Mucosa of rectum (tissue), 2 donors: Measurements from ENCODE around the gene BANK1.

Source experiments
- H3K27ac ChIP-seq, 2 donors: one replicate each; pipeline ENCODE4 v1.7.0; 2013; ENCODE audit warnings: inconsistent platforms in 2 of 2, low read depth in 2 of 2, low read length in 2 of 2
- H3K27me3 ChIP-seq, 2 donors: one replicate each; pipeline ENCODE4 v1.7.0; 2013; ENCODE audit warnings: low read length in 2 of 2; ENCODE audit not compliant: control insufficient read depth in 2 of 2, insufficient read depth in 2 of 2
- H3K36me3 ChIP-seq, 2 donors: one replicate each; pipeline ENCODE4 v1.7.0; 2013; ENCODE audit warnings: low read length in 2 of 2; ENCODE audit not compliant: control insufficient read depth in 2 of 2, insufficient read depth in 2 of 2
- H3K4me1 ChIP-seq, 2 donors: one replicate each; pipeline ENCODE4 v1.7.0; 2013; ENCODE audit warnings: low read length in 2 of 2, mild to moderate bottlenecking in 1 of 2; ENCODE audit not compliant: control insufficient read depth in 2 of 2, insufficient read depth in 2 of 2
- H3K4me3 ChIP-seq, 2 donors: one replicate each; pipeline ENCODE4 v1.7.0; 2013; ENCODE audit warnings: low read length in 2 of 2
- H3K9ac ChIP-seq, 2 donors: one replicate each; pipeline ENCODE4 v1.7.0; 2013; ENCODE audit warnings: low read length in 2 of 2, low read depth in 1 of 2, mild to moderate bottlenecking in 1 of 2
- H3K9me3 ChIP-seq, 2 donors: one replicate each; pipeline ENCODE4 v1.7.0; 2013; ENCODE audit warnings: low read length in 2 of 2; ENCODE audit not compliant: control insufficient read depth in 2 of 2
- donor health status: healthy.
- donor health status: Normal muscosa, but diverticular disease.

The BANK1 gene

DNA sequence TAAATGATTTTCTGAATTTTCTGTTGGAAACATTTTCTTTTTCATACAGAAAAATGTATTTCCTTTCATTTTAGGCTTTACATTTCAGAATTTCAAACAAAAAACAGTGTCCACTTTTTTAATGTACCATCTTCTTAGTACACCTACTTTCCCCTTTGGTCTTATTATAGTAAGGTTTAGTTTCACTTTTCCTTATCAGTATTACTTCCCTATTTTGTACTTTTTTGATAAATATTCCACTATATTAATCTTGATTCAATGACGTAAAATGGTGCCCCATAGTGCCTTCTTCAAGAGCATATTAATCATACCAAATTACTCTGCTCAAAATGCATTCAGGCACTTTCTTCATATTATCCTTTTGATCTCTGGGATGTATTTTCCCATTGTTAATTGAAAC, 52.5 kb downstream of the BANK1 start:
- Histone ChIP-seq H3K9ac (no peak overlapping the region), H3K27ac (no peak overlapping the region), H3K36me3 (no peaks in the 10 kb centered on the region), H3K27me3 (no peaks in the 10 kb centered on the region), H3K4me1 (no peaks in the 10 kb centered on the region), H3K4me3 (no peak overlapping the region), H3K9me3 (no peaks in the 10 kb centered on the region)

DNA sequence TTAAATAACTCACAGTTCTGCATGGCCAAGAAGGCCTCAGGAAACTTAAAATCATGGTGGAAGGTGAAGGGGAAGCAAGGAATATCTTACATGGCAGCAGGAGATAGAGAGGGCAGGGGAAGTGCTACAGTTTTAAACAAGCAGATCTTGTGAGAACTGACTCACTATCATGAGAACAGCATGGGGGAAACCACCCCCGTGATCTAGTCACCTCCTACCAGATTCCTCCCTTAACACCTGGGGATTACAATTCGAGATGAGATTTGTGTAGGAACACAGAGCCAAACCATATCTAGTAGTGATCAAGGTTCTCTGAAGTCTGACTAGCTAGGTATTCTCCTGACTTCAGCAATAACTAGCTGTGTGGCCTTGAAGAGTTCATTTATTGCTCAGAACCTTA, 56.0 kb downstream of the BANK1 start:
- no peaks in the 10 kb centered on the region for H3K36me3 ChIP-seq
- no peaks in the 10 kb centered on the region for H3K27me3 ChIP-seq
- H3K4me3 ChIP-seq, result no peak overlapping the region
- no peaks in the 10 kb centered on the region for H3K9me3 ChIP-seq
- no peak overlapping the region for H3K9ac ChIP-seq
- no peak overlapping the region for H3K27ac ChIP-seq
- no peaks in the 10 kb centered on the region for H3K4me1 ChIP-seq

DNA sequence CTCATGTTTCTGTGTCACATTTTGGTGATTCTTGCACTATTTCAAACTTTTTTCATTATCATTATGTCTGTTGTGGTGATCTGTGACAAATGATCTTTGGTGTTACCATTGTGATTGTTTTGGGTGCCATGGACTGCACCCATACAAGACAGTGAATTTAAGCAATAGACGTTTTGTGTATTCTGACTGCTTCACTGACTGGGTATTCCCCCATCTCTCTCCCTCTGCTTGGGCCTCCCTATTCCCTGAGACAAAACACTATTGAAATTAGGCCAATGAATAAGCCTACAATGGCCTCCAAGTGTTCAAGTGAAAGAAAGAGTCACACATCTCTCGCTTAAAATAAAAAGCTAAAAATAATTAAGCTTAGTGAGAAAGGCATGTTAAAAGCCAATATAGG, 60.2 kb downstream of the BANK1 start:
- H3K4me1 ChIP-seq, result no peaks in the 10 kb centered on the region
- no peaks in the 10 kb centered on the region for H3K9me3 ChIP-seq
- H3K9ac ChIP-seq, result no peak overlapping the region

DNA sequence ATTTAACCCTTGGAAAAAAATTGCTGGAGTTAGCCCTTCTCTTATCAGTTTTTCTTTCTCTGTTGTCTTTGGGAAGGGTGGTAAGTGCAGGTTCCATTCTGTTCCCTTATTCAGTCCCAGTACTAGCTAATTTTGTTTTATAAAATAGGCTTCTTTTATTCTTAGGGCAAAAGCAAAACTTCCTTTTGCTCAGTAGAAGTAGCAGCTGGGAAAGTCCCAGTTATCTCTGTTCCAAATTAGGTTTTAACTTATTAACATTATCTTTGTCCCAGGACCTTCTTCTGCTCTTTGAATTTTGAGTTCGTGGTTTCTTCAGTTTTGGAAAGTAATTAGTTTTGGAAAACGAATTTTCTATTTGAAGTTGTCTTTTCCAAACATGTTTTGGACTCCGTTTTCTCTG, 61.1 kb downstream of the BANK1 start:
- no peaks in the 10 kb centered on the region for H3K4me1 ChIP-seq
- H3K27ac ChIP-seq, result no peak overlapping the region
- H3K36me3 ChIP-seq, result no peaks in the 10 kb centered on the region
- H3K9me3 ChIP-seq, result no peaks in the 10 kb centered on the region
- H3K9ac ChIP-seq, result no peak overlapping the region
- no peak overlapping the region for H3K4me3 ChIP-seq
- H3K27me3 ChIP-seq, result no peaks in the 10 kb centered on the region

More for the DNA sequence above, 60.2 kb downstream of the BANK1 start:
- H3K27me3 ChIP-seq, result no peaks in the 10 kb centered on the region
- no peak overlapping the region for H3K27ac ChIP-seq
- H3K4me3 ChIP-seq, result no peak overlapping the region
- H3K36me3 ChIP-seq, result no peaks in the 10 kb centered on the region

DNA sequence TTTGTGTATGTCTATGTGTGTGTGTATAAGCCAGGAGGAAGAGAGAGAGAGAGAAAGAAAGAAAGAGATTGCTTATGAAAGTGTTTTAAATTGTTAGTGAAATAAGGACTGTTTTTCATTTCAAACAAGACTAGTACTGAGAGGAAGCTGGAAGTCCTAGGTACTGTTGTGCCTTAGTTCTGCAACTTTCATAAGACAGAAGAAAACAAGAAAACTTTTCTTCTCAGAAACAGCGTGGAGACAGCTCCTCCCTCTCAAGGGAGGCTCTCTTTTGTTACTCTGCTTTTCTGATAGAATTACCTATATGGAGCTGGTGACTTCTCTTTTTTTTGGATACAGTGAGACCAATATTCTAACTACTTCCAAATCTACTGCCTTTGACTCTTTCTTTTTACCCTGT, 62.5 kb downstream of the BANK1 start:
- no peak overlapping the region for H3K4me3 ChIP-seq
- H3K27me3 ChIP-seq, result no peaks in the 10 kb centered on the region
- H3K27ac ChIP-seq, result no peak overlapping the region
- no peaks in the 10 kb centered on the region for H3K9me3 ChIP-seq
- H3K9ac ChIP-seq, result no peak overlapping the region
- no peaks in the 10 kb centered on the region for H3K4me1 ChIP-seq
- H3K36me3 ChIP-seq, result no peaks in the 10 kb centered on the region

DNA sequence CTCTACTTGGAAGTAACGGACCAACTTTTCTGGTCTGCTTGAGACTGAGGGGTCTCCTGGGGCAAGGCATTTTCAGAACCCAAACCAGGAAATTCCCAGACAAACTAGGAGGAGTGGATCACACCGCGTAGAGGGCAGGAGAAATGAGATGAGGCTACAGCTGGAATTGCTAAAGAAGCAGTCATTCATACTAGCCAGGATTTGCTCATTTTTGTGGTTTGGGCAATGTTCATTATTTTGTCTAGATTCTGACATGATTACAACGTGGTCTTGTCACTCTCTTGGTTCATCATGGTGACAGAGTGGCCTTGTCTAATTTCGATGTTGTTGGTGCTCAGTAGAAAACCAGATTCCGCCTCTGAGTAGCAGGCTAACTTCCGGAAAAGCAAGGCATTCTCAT, 63.2 kb downstream of the BANK1 start:
- Histone ChIP-seq H3K4me1 (no peaks in the 10 kb centered on the region), H3K4me3 (no peak overlapping the region), H3K9ac (no peak overlapping the region), H3K36me3 (no peaks in the 10 kb centered on the region), H3K9me3 (no peaks in the 10 kb centered on the region), H3K27me3 (no peaks in the 10 kb centered on the region), H3K27ac (no peak overlapping the region)

DNA sequence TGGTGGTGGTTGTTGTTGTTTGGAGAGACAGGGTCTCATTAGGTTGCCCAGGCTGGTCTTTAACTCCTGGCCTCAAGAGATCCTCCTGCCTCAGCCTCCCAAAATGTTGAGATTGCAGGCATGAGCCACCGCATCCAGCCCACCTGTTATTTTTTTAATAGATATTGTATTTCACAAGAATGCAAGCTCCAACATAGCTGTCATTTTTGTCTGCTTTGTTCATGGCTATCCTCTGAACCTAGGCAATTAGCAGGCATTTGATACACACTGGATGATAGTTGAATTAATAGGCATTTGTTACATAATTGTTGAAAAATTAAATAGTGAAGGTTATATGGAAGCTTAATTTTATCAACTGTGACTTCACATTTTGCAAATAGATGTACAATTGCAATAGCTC, 64.7 kb downstream of the BANK1 start:
- Histone ChIP-seq H3K36me3 (no peaks in the 10 kb centered on the region), H3K27ac (no peak overlapping the region), H3K27me3 (no peaks in the 10 kb centered on the region), H3K4me3 (no peak overlapping the region), H3K4me1 (no peaks in the 10 kb centered on the region), H3K9me3 (no peaks in the 10 kb centered on the region), H3K9ac (no peak overlapping the region)

DNA sequence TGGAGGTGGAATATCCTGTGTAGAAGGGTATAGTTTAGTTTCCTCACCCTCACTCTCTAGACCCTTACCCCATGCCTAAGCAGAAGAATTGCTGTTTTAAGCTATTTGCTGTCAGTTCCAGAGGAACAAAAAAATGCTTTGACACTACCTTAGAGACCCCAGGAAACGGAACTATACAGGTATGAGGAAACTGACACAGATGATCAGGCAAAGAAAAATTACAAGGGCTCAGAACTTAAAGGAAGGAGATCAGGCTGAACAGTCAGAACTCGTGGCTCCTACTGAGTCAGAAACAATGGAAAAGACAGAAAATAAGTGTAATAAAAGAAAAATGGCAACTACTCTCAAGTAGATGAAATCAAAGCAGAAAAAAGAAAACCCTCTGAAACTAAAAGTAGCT, 65.6 kb downstream of the BANK1 start:
- Histone ChIP-seq H3K9ac (no peak overlapping the region), H3K27me3 (no peaks in the 10 kb centered on the region), H3K36me3 (no peaks in the 10 kb centered on the region), H3K4me1 (no peaks in the 10 kb centered on the region), H3K4me3 (no peak overlapping the region), H3K9me3 (no peaks in the 10 kb centered on the region), H3K27ac (no peak overlapping the region)

DNA sequence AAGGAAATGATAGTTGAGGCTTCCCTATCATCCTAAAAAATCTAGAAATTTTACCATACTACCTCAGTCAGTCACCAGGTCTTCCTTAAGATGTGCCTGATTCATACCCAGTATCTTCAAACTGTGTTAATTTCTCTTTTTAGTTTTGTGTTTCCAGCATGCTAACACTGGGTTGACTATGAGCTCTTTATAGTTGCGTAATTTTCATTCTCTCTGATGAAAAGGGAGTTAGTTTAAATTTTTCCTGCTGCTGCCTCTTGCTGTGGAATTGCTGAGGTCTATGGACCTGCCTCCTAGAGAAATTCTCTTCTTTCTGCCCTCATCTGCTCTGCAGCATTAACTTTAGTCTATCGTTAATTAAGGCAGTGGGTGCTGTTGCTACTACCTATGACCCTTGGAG, 66.6 kb downstream of the BANK1 start:
- Histone ChIP-seq H3K27me3 (no peaks in the 10 kb centered on the region), H3K4me1 (no peaks in the 10 kb centered on the region), H3K9me3 (no peaks in the 10 kb centered on the region), H3K4me3 (no peak overlapping the region), H3K9ac (no peak overlapping the region), H3K27ac (no peak overlapping the region), H3K36me3 (no peaks in the 10 kb centered on the region)

DNA sequence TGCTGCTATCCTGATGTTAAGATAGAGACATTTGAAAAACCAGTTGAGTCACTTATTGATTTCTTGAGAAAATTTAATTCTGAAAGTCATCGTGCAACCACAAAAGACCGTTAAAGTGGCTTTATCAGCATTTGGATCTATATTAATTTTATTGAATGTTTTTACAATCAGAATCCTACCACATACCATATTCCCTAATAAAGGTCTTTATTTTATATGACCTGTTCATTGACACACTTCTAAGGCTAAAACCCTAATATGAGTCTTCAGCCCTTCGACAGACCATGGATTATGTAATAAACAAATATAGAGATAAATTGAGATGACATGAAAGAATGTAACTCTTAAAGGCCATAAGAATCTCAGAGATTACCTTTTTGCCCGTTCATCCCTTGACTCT, 68.1 kb downstream of the BANK1 start:
- Histone ChIP-seq H3K4me1 (no peaks in the 10 kb centered on the region), H3K27me3 (no peaks in the 10 kb centered on the region), H3K4me3 (no peak overlapping the region), H3K36me3 (no peaks in the 10 kb centered on the region), H3K27ac (no peak overlapping the region), H3K9me3 (no peaks in the 10 kb centered on the region), H3K9ac (no peak overlapping the region)

DNA sequence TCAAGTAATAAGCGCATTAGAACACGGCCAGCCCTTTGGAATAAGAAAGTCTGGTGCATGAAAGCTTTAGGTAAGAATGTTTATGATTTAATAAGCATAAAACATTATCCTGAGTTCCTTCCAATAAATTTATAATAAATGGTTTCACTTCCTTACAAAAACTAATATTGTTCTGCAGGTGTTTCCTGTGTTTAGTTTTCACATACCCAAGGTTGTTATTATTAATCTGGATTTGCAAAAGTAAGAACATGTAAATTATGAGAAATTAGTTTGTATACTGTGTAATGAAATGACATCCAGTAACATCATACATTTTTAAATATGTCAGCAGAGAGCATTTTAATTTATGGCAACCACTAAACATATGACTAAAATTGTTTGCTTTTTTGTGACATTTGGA, 72.1 kb downstream of the BANK1 start:
- Histone ChIP-seq H3K9ac (no peak overlapping the region), H3K9me3 (no peaks in the 10 kb centered on the region), H3K27ac (no peak overlapping the region), H3K4me1 (no peaks in the 10 kb centered on the region), H3K4me3 (no peak overlapping the region), H3K27me3 (no peaks in the 10 kb centered on the region), H3K36me3 (no peaks in the 10 kb centered on the region)
